Activated CD8-positive, alpha-beta memory T cell treated with anti-CD3 and anti-CD28 coated beads for 36 hours (primary cell): ENCODE measurements around the gene EDEM3. TPM values are rescaled to one million over a fixed set of nuclear protein-coding genes. Genes with fewer than 3 reads are reported as not detected.
"Not testable (repeated sequence)": the region's sequence is repeated elsewhere in the genome, so short reads cannot be mapped to it uniquely, and the experiment has no call there.

Experiments used
- CTCF ChIA-PET: fragments of 350-600 bp; sonication (Branson Sonifier 250); formaldehyde crosslinking; loops from one replicate; lab custom pipeline; 2021; ENCODE audit warnings: antibody characterized with exemption; lab: Charles Lee
- POLR2A ChIA-PET: fragments of 350-600 bp; sonication (Branson Sonifier 250); formaldehyde crosslinking; loops from one replicate; lab custom pipeline; 2021; ENCODE audit warnings: antibody characterized with exemption; lab: Charles Lee
- total RNA-seq, 2 experiments: library from RNA; stranded (reverse); gene quantifications; one replicate each; pipeline ENCODE4 v1.2.3, GENCODE V29; 2021

EDEM3 gene
- total RNA-seq, 2 experiments from 2014 or later, result 19.6 to 22.2 TPM

DNA sequence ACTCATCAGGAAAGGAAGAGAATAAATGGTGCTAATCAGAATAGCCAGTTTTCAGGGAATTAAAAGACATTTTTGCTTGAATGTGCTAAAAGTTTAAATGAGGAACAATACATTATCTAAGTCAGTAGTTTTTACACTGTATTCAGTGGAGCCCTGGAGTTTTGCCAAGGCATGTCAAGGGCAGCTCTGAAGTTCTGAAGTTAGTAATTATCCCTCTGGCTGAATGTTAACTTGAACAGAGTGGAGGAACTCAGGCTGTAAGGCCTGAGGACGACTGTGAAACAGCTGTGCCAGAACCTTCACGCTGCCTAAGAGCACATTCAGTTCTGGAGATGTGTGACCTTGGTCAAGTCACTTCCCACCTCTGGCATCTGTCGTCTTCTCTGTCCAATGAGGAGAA is 68.1 kb downstream of the EDEM3 start:
- CTCF ChIA-PET, result no interaction called here
- POLR2A ChIA-PET, result no interaction called here

DNA sequence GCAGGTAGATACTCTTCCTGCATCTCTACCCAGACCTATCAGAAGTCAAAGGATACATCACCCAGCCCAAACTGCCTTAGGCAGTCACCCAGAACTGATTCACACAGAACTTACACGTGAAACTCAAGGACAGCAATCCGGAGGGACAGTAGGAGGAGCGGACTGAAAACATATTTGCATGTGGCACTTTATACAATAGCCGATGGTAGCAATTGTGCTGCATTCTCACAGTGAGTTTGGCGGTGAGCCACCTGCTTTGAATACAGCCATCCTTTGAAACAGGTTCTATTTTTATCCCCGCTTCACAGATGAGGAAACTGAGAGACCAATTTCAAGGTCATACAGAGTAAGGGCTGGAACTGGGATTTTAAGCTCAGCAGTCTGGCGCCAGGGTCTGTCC is 69.5 kb downstream of the EDEM3 start:
- ChIA-PET CTCF (no interaction called here), POLR2A (no interaction called here)

GRCh38 chr1:184684285-184685074 is 70.2 kb downstream of the EDEM3 start:
- POLR2A ChIA-PET, result no interaction called here

DNA sequence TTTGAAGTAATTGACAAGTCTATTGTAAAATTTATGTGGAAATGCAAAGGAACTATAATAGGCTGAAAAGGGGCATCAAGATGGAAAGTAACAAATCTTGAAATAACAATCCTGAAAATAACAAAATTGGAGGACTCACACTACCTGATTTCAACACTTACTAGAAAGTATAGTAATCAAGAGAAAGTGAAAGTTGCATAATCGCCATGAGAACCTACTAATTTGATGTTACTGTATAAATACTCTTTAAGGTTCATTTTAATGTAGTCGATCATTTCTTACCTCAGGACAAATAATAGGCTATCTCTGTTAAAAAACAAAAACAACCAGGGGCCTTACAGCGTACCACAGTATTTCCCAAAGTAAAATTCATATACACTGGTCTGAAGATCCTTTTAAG is 71.7 kb downstream of the EDEM3 start:
- ChIA-PET CTCF (no interaction called here), POLR2A (no interaction called here)

More at GRCh38 chr1:184684285-184685074, 70.2 kb downstream of the EDEM3 start:
- CTCF ChIA-PET, result no interaction called here

DNA sequence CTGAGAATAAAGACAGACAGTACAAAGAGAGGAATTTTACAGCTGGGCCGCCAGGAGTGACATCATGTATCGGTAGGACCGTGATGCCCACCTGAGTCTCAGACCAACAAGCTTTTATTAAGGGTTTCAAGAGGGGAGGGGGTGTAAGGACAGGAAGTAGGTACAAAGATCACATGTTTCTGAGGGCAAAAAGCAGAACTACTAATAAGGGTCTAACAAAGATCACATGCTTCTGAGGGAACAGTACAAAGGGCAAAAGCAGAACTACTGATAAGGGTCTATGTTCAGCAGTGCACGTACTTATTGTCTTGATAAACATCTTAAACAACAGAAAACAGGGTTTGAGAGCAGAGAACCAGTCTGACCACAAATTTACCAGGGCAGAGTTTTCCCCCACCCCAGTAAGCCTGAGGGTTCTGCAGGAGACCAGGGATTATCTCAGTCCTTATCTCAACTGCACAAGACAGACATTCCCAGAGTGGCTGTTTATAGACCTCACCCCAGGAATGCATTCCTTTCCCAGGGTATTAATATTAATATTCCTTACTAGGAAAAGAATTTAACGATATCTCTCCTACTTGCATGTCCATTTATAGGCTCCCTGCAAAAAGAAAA is 73.9 kb downstream of the EDEM3 start:
- POLR2A ChIA-PET, CTCF ChIA-PET: not testable (repeated sequence)

- CTCF ChIA-PET, result interaction anchor here (1.3 kb wide), 1 partner anchor 15 kb away, joined by 5 read pairs; no protein-coding TSS in a partner anchor
- POLR2A ChIA-PET, result not testable (repeated sequence)
These were observed 75.2 kb downstream of the EDEM3 start for GRCh38 chr1:184679472-184679871.

GRCh38 chr1:184677344-184677743 is 77.3 kb downstream of the EDEM3 start:
- POLR2A ChIA-PET, result no interaction called here
- CTCF ChIA-PET, result no interaction called here

DNA sequence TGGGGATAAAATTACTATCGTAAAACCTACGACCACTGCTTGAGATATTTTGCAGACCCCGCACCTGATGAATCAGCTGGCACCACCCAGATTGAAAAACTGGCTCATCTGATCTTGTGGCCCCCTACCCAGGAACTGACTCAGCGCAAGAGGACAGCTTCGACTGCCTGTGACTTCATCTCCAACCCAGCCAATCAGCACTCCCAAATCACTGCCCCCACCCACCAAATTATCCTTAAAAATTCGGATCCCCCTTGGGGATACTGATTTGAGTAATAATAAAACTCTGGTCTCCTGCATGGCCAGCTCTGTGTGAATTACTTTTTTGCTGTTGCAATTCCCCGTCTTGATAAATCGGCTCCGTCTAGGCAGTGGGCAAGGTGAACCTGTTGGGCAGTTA is 81.4 kb downstream of the EDEM3 start:
- ChIA-PET POLR2A (no interaction called here), CTCF (interaction anchor here (1.2 kb wide), 1 partner anchor 9 kb away, joined by 3 read pairs; no protein-coding TSS in a partner anchor)

DNA sequence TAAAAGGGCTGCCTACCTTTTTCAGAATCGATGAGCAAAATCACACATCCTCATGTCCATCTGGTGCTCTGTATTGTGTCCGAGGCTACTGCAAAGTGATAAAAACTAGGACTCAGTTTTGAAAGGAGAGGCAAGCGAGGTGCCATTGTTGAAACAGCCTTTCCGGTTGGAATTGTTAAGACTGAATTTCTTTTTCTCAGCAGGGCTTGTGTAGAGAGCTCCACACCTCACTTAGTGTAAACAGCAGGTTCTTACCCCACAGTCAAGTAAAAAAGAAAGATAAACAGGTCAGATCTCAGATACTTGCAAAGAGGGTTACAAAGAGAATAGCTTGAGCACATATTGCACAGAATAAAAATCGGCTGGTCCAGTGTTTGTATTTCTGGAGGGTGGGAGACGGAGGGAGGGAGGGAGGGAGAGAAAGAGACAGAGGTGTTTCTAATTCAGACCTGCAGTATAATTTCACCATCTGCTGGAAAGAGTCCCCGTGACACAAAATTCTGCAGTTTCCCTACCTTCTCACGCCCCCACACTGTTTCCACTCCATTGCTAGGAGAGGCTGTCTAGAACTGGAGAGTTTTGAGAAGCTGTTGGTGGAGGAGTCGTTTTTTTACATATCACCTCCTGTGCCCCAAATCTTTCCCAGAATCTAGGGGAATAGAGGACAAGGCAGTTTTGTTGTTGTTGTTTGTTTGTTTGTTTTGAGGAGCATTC is 82.5 kb downstream of the EDEM3 start:
- ChIA-PET CTCF (no interaction called here), POLR2A (no interaction called here)

DNA sequence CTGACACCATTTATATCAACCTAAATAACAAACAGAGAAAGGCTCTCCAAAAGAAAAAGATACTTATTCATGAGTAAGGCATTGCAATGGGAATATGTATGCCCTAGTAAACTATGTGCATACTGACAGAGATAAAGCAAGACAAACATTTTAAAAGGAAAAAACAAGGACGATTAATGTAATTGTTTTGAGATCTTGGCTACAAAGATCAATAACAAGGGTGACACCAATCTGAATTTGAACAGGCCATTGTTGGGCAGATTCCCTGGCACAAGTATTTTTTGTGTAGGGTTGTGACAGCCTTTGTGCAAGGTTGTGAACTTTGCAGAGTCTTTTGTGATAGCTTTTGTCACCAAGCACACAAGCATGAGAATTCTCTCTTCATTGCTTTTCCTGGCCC is 85.3 kb downstream of the EDEM3 start:
- CTCF ChIA-PET, result no interaction called here

DNA sequence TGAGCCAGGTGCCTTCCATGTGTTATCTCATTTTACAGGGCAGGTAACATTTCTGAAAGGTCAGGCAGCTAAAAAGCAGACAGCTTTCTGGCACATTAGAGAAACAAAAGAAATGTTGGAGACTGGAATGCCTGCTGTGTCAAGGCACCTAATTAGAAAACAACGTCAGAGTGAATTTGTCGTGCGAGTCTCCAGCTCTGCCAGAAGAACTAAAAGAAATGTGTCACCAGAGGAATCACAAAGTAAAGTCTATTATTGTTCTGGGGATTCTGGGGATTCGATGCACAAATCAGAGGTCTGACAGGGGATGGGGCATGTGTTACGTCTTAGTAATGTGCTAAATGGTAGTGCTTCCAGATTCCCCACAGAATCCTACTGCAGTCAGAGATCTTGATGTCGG is 89.3 kb downstream of the EDEM3 start:
- ChIA-PET CTCF (no interaction called here), POLR2A (interaction anchor here (0.6 kb wide), 1 partner anchor 10 kb away, joined by 4 read pairs; no protein-coding TSS in a partner anchor)

More for the DNA sequence above, 85.3 kb downstream of the EDEM3 start:
- POLR2A ChIA-PET, result no interaction called here

DNA sequence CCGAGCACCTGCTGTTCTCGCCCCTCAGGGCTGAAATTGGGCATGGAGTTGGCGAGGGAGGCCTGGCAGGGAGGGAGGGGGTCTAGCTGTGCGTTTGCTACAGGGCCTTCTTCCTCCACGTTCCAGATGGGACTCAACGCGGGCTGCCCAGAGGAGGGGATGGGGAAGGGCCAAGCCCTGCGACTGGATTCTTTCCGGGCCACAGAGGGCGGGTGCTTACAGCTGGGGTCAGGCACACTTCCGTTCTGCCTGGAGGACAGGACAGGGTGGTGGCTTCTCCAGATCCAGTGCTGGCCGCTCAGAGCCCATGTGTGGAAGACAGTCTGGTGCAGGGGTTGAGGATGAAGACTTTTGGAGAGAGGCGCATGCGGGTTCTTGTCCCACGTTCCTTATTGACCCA is 90.0 kb downstream of the EDEM3 start:
- ChIA-PET POLR2A (no interaction called here), CTCF (interaction anchor here (1.1 to 1.6 kb wide), 3 partner anchors 9 to 442 kb away, joined by 3 to 5 read pairs (median 3); no protein-coding TSS in a partner anchor)

GRCh38 chr1:184664042-184664660 is 90.5 kb downstream of the EDEM3 start:
- CTCF ChIA-PET, result interaction anchor here (1.0 to 1.6 kb wide), 4 partner anchors 9 to 442 kb away, joined by 3 to 6 read pairs (median 4); no protein-coding TSS in a partner anchor
- POLR2A ChIA-PET, result interaction anchor here (0.5 kb wide), 1 partner anchor 592 kb away, joined by 3 read pairs; no protein-coding TSS in a partner anchor

- POLR2A ChIA-PET, result no interaction called here
- CTCF ChIA-PET, result no interaction called here
These were observed 92.9 kb downstream of the EDEM3 start for GRCh38 chr1:184661801-184662200.

- POLR2A ChIA-PET, result no interaction called here
- CTCF ChIA-PET, result no interaction called here
These were observed 94.0 kb downstream of the EDEM3 start for GRCh38 chr1:184660462-184661191.

GRCh38 chr1:184658055-184658454 is 96.6 kb downstream of the EDEM3 start:
- ChIA-PET POLR2A (no interaction called here), CTCF (no interaction called here)

DNA sequence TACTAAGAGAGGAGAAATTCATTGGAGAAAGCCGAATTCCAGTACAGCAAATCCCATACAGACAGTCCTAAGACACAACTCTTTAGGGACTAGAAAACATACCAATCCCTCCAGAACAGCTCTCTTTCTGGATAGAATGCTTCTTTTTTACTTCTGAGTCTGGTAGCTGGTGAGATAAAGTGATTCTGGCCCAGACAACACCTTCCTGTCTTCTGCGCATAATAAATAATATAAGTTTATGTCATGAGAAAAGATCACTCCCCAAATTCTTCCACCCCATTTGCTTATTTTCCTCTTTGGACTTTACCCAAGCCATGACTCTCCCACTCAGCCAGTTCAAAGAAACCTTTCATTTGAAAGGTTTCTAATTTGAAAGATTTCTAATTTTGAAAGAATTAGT is 98.4 kb downstream of the EDEM3 start:
- POLR2A ChIA-PET, result no interaction called here
- CTCF ChIA-PET, result no interaction called here

DNA sequence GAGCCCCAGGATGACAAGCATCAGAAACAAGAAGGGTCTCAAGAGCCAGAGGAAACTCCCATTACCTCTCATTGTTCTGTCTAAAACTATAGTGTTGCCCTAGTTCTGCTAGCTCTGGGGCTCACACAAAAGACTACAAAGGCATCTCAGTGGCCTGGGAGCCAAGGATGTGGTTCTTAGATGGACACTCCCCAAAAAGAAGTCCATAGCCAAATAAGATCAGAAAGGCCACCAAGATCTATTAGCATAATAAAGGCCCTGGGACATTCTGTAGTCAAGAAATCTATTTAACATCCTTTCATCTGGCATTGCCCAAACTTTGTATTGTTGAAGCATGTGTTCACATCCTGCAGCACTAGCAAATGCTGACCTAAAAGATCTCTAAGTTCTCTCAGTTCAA is 99.5 kb downstream of the EDEM3 start:
- ChIA-PET CTCF (interaction anchor here (0.7 kb wide), 1 partner anchor 1553 kb away, joined by 3 read pairs; no protein-coding TSS in a partner anchor), POLR2A (no interaction called here)
